Activated B cell treated with CpG ODN at 0.5 μM for 24 hours (primary cell): Measurements from ENCODE around the gene FAXDC2. TPM values are rescaled to one million over a fixed set of nuclear protein-coding genes. Genes with fewer than 3 reads are reported as not detected.
A peak's percentile ranks its signal among the peaks of the same experiment; 100 is the strongest.

ENCODE experiments used
- ATAC-seq: fragments of 200-7000 bp; cut with Tn5 transposase; one replicate; pipeline ENCODE4 v1.10.0; 2021; ENCODE audit warnings: low read depth, mild to moderate bottlenecking, moderate library complexity
- CTCF ChIA-PET: fragments of 350-600 bp; sonication (Branson Sonifier 250); formaldehyde crosslinking; loops from one replicate; lab custom pipeline; 2021; ENCODE audit warnings: antibody characterized with exemption; lab: Charles Lee
- POLR2A ChIA-PET: fragments of 350-600 bp; sonication (Branson Sonifier 250); formaldehyde crosslinking; loops from one replicate; lab custom pipeline; 2021; ENCODE audit warnings: antibody characterized with exemption; lab: Charles Lee
- DNase-seq: peaks from one replicate; pipeline ENCODE4 v3.0.0; 2022
- H3K27ac Mint-ChIP-seq: one replicate; pipeline ENCODE4 v1.8.0; 2020; ENCODE audit warnings: mixed read lengths
- H3K27me3 Mint-ChIP-seq: one replicate; pipeline ENCODE4 v1.8.0; 2021; ENCODE audit warnings: mixed read lengths
- H3K36me3 Mint-ChIP-seq: one replicate; pipeline ENCODE4 v1.8.0; 2021; ENCODE audit warnings: low read depth, mixed read lengths
- H3K4me1 Mint-ChIP-seq: one replicate; pipeline ENCODE4 v1.8.0; 2021; ENCODE audit warnings: mixed read lengths
- H3K4me3 Mint-ChIP-seq: one replicate; pipeline ENCODE4 v1.8.0; 2020; ENCODE audit warnings: mild to moderate bottlenecking, mixed read lengths
- H3K9me3 Mint-ChIP-seq: one replicate; pipeline ENCODE4 v1.8.0; 2020; ENCODE audit warnings: mixed read lengths
- intact Hi-C: fragments of 100-400 bp; cut with micrococcal nuclease; formaldehyde crosslinking; loops from one replicate; pipeline ENCODE4 v1.15.1; 2024
- total RNA-seq: library from RNA; stranded (reverse); gene quantifications from 2 replicates; pipeline ENCODE4 v1.2.3, GENCODE V29; 2022
- TF ChIP-seq, protein P1 (sequence below): fragments of 200-600 bp; IDR thresholded peaks from one replicate; pipeline ENCODE4 v1.8.0; 2022; ENCODE audit warnings: antibody characterized with exemption, mild to moderate bottlenecking

Gene FAXDC2
- total RNA-seq, 1 donor from 2014 or later, result not detected

DNA sequence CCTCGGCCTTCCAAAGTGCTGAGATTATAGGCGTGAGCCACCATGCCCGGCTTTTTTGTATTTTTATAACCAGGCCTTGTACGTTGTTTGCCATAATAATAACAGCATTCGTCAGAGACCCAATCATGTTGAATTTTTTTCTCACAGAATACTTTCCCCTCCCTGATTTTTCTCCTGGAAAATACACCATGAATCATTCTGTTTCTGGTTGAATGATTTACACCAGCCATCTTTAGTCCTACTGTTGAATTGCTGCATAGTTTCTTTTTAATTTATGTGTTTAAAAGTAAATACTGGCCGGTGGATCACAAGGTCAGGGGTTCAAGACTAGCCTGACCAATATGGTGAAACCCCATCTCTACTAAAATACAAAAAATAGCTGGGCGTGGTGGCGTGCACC lies 11.5 kb upstream of the FAXDC2 start:
- peak overlapping the region; percentile 30 for H3K27ac Mint-ChIP-seq
- TF ChIP-seq, protein P1, sequence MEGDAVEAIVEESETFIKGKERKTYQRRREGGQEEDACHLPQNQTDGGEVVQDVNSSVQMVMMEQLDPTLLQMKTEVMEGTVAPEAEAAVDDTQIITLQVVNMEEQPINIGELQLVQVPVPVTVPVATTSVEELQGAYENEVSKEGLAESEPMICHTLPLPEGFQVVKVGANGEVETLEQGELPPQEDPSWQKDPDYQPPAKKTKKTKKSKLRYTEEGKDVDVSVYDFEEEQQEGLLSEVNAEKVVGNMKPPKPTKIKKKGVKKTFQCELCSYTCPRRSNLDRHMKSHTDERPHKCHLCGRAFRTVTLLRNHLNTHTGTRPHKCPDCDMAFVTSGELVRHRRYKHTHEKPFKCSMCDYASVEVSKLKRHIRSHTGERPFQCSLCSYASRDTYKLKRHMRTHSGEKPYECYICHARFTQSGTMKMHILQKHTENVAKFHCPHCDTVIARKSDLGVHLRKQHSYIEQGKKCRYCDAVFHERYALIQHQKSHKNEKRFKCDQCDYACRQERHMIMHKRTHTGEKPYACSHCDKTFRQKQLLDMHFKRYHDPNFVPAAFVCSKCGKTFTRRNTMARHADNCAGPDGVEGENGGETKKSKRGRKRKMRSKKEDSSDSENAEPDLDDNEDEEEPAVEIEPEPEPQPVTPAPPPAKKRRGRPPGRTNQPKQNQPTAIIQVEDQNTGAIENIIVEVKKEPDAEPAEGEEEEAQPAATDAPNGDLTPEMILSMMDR, result no peak
- intact Hi-C loops, result no loop called here
- no peaks in the 10 kb centered on the region for H3K9me3 Mint-ChIP-seq
- ATAC-seq (no peak), DNase-seq (no peak)
- peaks cover 59% of the 10 kb centered on the region for H3K36me3 Mint-ChIP-seq
- H3K4me3 Mint-ChIP-seq, result peak overlapping the region; percentile 44
- H3K4me1 Mint-ChIP-seq, result peaks cover 67% of the 10 kb centered on the region
- ChIA-PET CTCF (no interaction called here), POLR2A (no interaction called here)
- no peaks in the 10 kb centered on the region for H3K27me3 Mint-ChIP-seq

GRCh38 chr5:154860765-154861164 lies 10.4 kb upstream of the FAXDC2 start:
- POLR2A ChIA-PET, result no interaction called here
- H3K27ac Mint-ChIP-seq, result peak overlapping the region; percentile 97
- H3K27me3 Mint-ChIP-seq, result no peaks in the 10 kb centered on the region
- peak overlapping the region; percentile 91 for H3K4me3 Mint-ChIP-seq
- DNase-seq (no peak), ATAC-seq (no peak)
- CTCF ChIA-PET, result no interaction called here
- peaks cover 66% of the 10 kb centered on the region for H3K4me1 Mint-ChIP-seq
- H3K9me3 Mint-ChIP-seq, result no peaks in the 10 kb centered on the region
- intact Hi-C loops, result no loop called here
- peaks cover 50% of the 10 kb centered on the region for H3K36me3 Mint-ChIP-seq
- TF ChIP-seq, protein P1, result no peak

DNA sequence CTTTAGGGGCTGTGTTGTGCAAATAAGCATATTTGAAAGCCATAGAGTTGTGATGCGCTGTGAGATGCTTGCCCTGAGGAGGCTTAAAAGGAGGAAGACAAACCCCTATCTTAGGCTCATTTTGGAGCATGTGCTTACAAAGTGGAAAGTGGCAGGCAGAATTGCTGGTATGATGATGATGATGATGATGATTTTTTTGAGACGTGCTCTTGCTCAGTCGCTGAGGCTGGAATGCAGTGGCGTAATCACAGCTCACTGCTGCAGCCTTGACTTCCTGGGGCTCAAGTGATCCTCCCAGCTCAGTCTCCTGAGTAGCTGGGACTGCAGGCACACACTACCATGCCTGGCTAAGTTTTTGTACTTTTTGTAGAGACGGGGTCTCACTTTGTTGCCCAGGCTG lies 9.7 kb upstream of the FAXDC2 start:
- ChIA-PET POLR2A (interaction anchor here (0.8 kb wide), 1 partner anchor 77 kb away, joined by 3 read pairs; no protein-coding TSS in a partner anchor), CTCF (no interaction called here)
- no peaks in the 10 kb centered on the region for H3K9me3 Mint-ChIP-seq
- intact Hi-C loops, result no loop called here
- peaks cover 43% of the 10 kb centered on the region for H3K36me3 Mint-ChIP-seq
- H3K4me3 Mint-ChIP-seq, result peak overlapping the region; percentile 91
- DNase-seq, result no peak
- H3K27ac Mint-ChIP-seq, result peak overlapping the region; percentile 97
- peaks cover 60% of the 10 kb centered on the region for H3K4me1 Mint-ChIP-seq
- ATAC-seq, result no peak
- H3K27me3 Mint-ChIP-seq, result no peaks in the 10 kb centered on the region
- TF ChIP-seq, protein P1, result no peak

DNA sequence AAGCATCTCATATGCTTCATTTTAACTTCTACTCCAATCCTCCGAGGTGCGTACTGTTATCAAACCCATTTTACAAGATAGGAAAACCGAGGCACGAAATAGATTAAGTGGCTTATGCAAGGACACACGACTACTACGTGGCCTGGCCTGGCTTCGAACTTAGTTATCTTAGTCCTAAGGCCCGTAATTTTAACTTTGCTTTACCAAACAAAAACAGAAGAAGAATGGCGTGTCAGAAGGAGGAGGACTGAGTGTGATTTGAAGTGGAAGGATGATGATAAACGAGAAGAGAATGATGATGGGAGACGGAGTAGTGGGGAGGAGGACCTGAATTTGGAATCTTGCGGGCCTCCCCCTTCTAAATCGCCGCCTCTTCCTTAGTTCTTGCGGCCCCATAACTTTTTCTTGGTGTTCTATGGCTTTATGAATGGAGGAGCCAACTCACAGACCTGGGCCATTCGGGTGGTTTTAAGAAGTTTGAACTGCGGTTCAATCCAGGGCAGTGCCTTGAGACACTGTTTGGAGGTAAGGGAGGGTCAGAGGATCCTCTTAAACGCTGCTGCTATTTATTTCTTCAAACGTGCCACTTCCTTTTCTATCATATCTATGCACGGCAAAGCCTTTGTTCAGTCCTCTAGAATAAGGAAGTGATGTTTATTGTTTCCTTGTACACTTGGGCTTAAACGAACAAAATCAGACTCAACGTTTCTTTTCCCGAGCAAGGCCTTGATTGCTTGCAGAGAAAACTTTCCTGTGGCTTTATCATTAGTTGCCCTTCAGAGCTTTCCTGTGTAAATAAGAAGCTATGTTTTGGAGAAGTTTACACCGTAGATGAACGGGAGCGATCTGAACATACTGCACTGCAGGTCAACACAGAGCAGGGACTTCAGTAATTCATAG lies 8.8 kb upstream of the FAXDC2 start:
- POLR2A ChIA-PET, result interaction anchor here (0.6 to 2.9 kb wide), 12 partner anchors 9 to 821 kb away, joined by 3 to 18 read pairs (median 5); partner anchors contain the start of genes FAM114A2, GEMIN5 and MFAP3
- intact Hi-C loops, result loop anchor here (1.0 to 5.0 kb wide), 9 partner anchors 47 to 1543 kb away; partner anchors contain the start of genes FAM114A2, GALNT10, LARP1 and MFAP3
- TF ChIP-seq, protein P1, result no peak
- H3K4me1 Mint-ChIP-seq, result peaks cover 55% of the 10 kb centered on the region
- H3K36me3 Mint-ChIP-seq, result peaks cover 37% of the 10 kb centered on the region
- CTCF ChIA-PET, result interaction anchor here (2.2 kb wide), 1 partner anchor 208 kb away, joined by 8 read pairs; no protein-coding TSS in a partner anchor
- peak overlapping the region; percentile 91 for H3K4me3 Mint-ChIP-seq
- peak overlapping the region; percentile 97 for H3K27ac Mint-ChIP-seq
- no peaks in the 10 kb centered on the region for H3K27me3 Mint-ChIP-seq
- peak; percentile 20 for DNase-seq
- peak; percentile 6 for ATAC-seq
- H3K9me3 Mint-ChIP-seq, result no peaks in the 10 kb centered on the region
